Activated T-cell treated with anti-CD3 and anti-CD28 coated beads, Interleukin-2, amount 50 U/mL, for 72 hours (primary cell): ENCODE results near the gene RASSF4. TPM values are rescaled to one million over a fixed set of nuclear protein-coding genes. Genes with fewer than 3 reads are reported as not detected.

Experiments
- ATAC-seq, 2 donors: fragments of 150-1000 bp; cut with Tn5 transposase; replicated peaks in 1 of 2; 2 replicates each; pipeline ENCODE4 v1.10.0; 2021; ENCODE audit warnings: moderate library complexity in 2 of 2, mild to moderate bottlenecking in 1 of 2
- DNase-seq, 2 donors: peaks; one replicate each; pipeline ENCODE4 v3.0.0; 2021 to 2022; ENCODE audit warnings: mixed read lengths in 1 of 2
- H3K27ac Mint-ChIP-seq: one replicate; pipeline ENCODE4 v1.8.0; 2022; ENCODE audit warnings: mild to moderate bottlenecking, moderate library complexity, mixed read lengths
- H3K27me3 Mint-ChIP-seq: one replicate; pipeline ENCODE4 v1.8.0; 2022; ENCODE audit warnings: low read depth, mixed read lengths
- H3K36me3 Mint-ChIP-seq, 2 donors: one replicate each; pipeline ENCODE4 v1.8.0; 2022; ENCODE audit warnings: mixed read lengths in 2 of 2, mild to moderate bottlenecking in 1 of 2; ENCODE audit not compliant: insufficient read depth in 2 of 2
- H3K4me1 Mint-ChIP-seq: one replicate; pipeline ENCODE4 v1.8.0; 2022; ENCODE audit warnings: low read depth, mixed read lengths
- H3K4me3 Mint-ChIP-seq, 2 donors: one replicate each; pipeline ENCODE4 v1.8.0; 2022; ENCODE audit warnings: mild to moderate bottlenecking in 2 of 2, mixed read lengths in 2 of 2, moderate library complexity in 2 of 2
- H3K9me3 Mint-ChIP-seq, 2 donors: one replicate each; pipeline ENCODE4 v1.8.0; 2022; ENCODE audit warnings: mixed read lengths in 2 of 2
- total RNA-seq, 2 donors: library from RNA; stranded (reverse); gene quantifications; one replicate each; pipeline ENCODE4 v1.2.3, GENCODE V29; 2022

Gene RASSF4
- total RNA-seq, 2 donors from 2014 or later = 2.6 to 2.8 TPM

GRCh38 chr10:44974082-44974627 lies 14.6 kb downstream of the RASSF4 start:
- DNase-seq (no peak), ATAC-seq (no peak)
- no peaks in the 10 kb centered on the region for H3K27me3 Mint-ChIP-seq
- no peak overlapping the region for H3K27ac Mint-ChIP-seq
- H3K9me3 Mint-ChIP-seq = no peaks in the 10 kb centered on the region
- no peaks in the 10 kb centered on the region for H3K36me3 Mint-ChIP-seq
- peak overlapping the region; percentile 70 to 78 for H3K4me3 Mint-ChIP-seq
- H3K4me1 Mint-ChIP-seq = peaks cover 22% of the 10 kb centered on the region

- Mint-ChIP-seq H3K4me1 (peaks cover 25% of the 10 kb centered on the region), H3K27me3 (no peaks in the 10 kb centered on the region), H3K4me3 (peak overlapping the region; percentile 70 to 78), H3K36me3 (no peaks in the 10 kb centered on the region), H3K9me3 (no peaks in the 10 kb centered on the region), H3K27ac (peak overlapping the region; percentile 54)
- DNase-seq = peak; percentile 69 to 85
- peak; percentile 94 to 96 for ATAC-seq
Measured at GRCh38 chr10:44974628-44975430, 15.2 kb downstream of the RASSF4 start.

GRCh38 chr10:44975431-44976331 lies 16.1 kb downstream of the RASSF4 start:
- Mint-ChIP-seq H3K9me3 (no peaks in the 10 kb centered on the region), H3K4me3 (peak overlapping the region; percentile 19 to 63), H3K4me1 (peaks cover 25% of the 10 kb centered on the region), H3K27ac (no peak overlapping the region), H3K36me3 (no peaks in the 10 kb centered on the region), H3K27me3 (no peaks in the 10 kb centered on the region)
- DNase-seq (no peak), ATAC-seq (no peak)

- Mint-ChIP-seq H3K4me3 (no peak overlapping the region), H3K27me3 (no peaks in the 10 kb centered on the region), H3K9me3 (no peaks in the 10 kb centered on the region), H3K36me3 (no peaks in the 10 kb centered on the region), H3K4me1 (peaks cover 25% of the 10 kb centered on the region), H3K27ac (no peak overlapping the region)
- no peak for ATAC-seq
- no peak for DNase-seq
Measured at GRCh38 chr10:44976352-44977198, 17.0 kb downstream of the RASSF4 start.

- Mint-ChIP-seq H3K9me3 (no peaks in the 10 kb centered on the region), H3K4me1 (peaks cover 25% of the 10 kb centered on the region), H3K4me3 (no peak overlapping the region), H3K27me3 (no peaks in the 10 kb centered on the region), H3K36me3 (no peaks in the 10 kb centered on the region), H3K27ac (no peak overlapping the region)
- DNase-seq = no peak
- no peak for ATAC-seq
Measured at GRCh38 chr10:44977287-44978212, 17.9 kb downstream of the RASSF4 start.

GRCh38 chr10:44978213-44978569 lies 18.6 kb downstream of the RASSF4 start:
- no peak for ATAC-seq
- Mint-ChIP-seq H3K36me3 (no peaks in the 10 kb centered on the region), H3K4me3 (peak overlapping the region in 1 of 2 donors; percentile 10), H3K27me3 (no peaks in the 10 kb centered on the region), H3K27ac (no peak overlapping the region), H3K4me1 (peaks cover 24% of the 10 kb centered on the region), H3K9me3 (no peaks in the 10 kb centered on the region)
- DNase-seq = no peak

GRCh38 chr10:44978570-44979280 lies 19.1 kb downstream of the RASSF4 start, which contains the start of gene DEPP1:
DEPP1 (minus strand) TSS chr10:44978809; CDS start chr10:44978030, 779 bp downstream.
- Mint-ChIP-seq H3K4me1 (peaks cover 19% of the 10 kb centered on the region), H3K27me3 (no peaks in the 10 kb centered on the region), H3K9me3 (no peaks in the 10 kb centered on the region), H3K36me3 (no peaks in the 10 kb centered on the region), H3K27ac (no peak within 1 kb of the TSS), H3K4me3 (peak within 1 kb of the TSS in 1 of 2 donors; percentile 10)
- ATAC-seq (no peak), DNase-seq (peak in 1 of 2 donors; percentile 24)

- Mint-ChIP-seq H3K4me3 (no peak overlapping the region), H3K9me3 (no peaks in the 10 kb centered on the region), H3K4me1 (peaks cover 14% of the 10 kb centered on the region), H3K27me3 (no peaks in the 10 kb centered on the region), H3K27ac (no peak overlapping the region), H3K36me3 (no peaks in the 10 kb centered on the region)
- ATAC-seq (no peak), DNase-seq (no peak)
Measured at GRCh38 chr10:44979281-44980191, 19.9 kb downstream of the RASSF4 start.

GRCh38 chr10:44980309-44981171 lies 20.9 kb downstream of the RASSF4 start:
- Mint-ChIP-seq H3K27me3 (no peaks in the 10 kb centered on the region), H3K36me3 (no peaks in the 10 kb centered on the region), H3K27ac (no peak overlapping the region), H3K9me3 (no peaks in the 10 kb centered on the region), H3K4me3 (no peak overlapping the region), H3K4me1 (peaks cover 14% of the 10 kb centered on the region)
- ATAC-seq (no peak), DNase-seq (no peak)
